GM19468 (cell line): Measurements from ENCODE around the gene TCTN3.
"Not testable (repeated sequence)": the region's sequence is repeated elsewhere in the genome, so short reads cannot be mapped to it uniquely, and the experiment has no call there.

Experiments
- ATAC-seq: cut with Tn5 transposase; IDR thresholded peaks from one replicate; pipeline ENCODE4 v1.9.1; 2021; ENCODE audit warnings: mild to moderate bottlenecking, moderate library complexity, moderate number of reproducible peaks; ENCODE audit not compliant: unreplicated experiment; ENCODE audit errors: extremely low read depth

TCTN3 gene

GRCh38 chr10:95640891-95641315, 52.8 kb downstream of the TCTN3 start:
- ATAC-seq: no peak

GRCh38 chr10:95637911-95638310, 55.8 kb downstream of the TCTN3 start:
- no peak for ATAC-seq

GRCh38 chr10:95637140-95637539, 56.6 kb downstream of the TCTN3 start:
- no peak for ATAC-seq

- no peak for ATAC-seq
These were observed 58.4 kb downstream of the TCTN3 start for GRCh38 chr10:95635319-95635733.

GRCh38 chr10:95628786-95629185, 64.9 kb downstream of the TCTN3 start:
- no peak for ATAC-seq

GRCh38 chr10:95626500-95626899, 67.2 kb downstream of the TCTN3 start:
- no peak for ATAC-seq

GRCh38 chr10:95620415-95620814, 73.3 kb downstream of the TCTN3 start:
- not testable (repeated sequence) for ATAC-seq

- no peak for ATAC-seq
These were observed 75.6 kb downstream of the TCTN3 start for GRCh38 chr10:95618101-95618500.

- ATAC-seq: no peak
These were observed 77.3 kb downstream of the TCTN3 start for GRCh38 chr10:95616446-95616845.
